ENCODE measurements around the gene PPFIA2.

PPFIA2 gene

GRCh38 chr12:81644503-81644902 is 114.6 kb downstream of the PPFIA2 start:
- H3K23ac ChIP-seq (ENCODE audit: low read depth, low read length, poor library complexity): no peak overlapping the region
- no peak overlapping the region for H3K9ac ChIP-seq (ENCODE audit: low read depth, low read length, poor library complexity)
- H2AFZ ChIP-seq (ENCODE audit: low read length): no peak overlapping the region
- H4K8ac ChIP-seq (ENCODE audit: low read depth, low read length): no peak overlapping the region
- no peaks in the 10 kb centered on the region for H3K79me1 ChIP-seq (ENCODE audit: low read depth, low read length)
- peak; percentile 9 for DNase-seq (ENCODE audit: low spot score)
- no peak overlapping the region for H3K27ac ChIP-seq (replicated peaks; ENCODE audit: low read length)
- H2BK5ac ChIP-seq (ENCODE audit: low read length): no peak overlapping the region
- H2BK12ac ChIP-seq (ENCODE audit: low read length): no peak overlapping the region
- no peak overlapping the region for H2AK5ac ChIP-seq (ENCODE audit: low read depth, low read length)
- no peak overlapping the region for H3K4me2 ChIP-seq (ENCODE audit: insufficient read depth, low read length, poor library complexity, severe bottlenecking)
- no peaks in the 10 kb centered on the region for H3K27me3 ChIP-seq (ENCODE audit: control insufficient read depth in 3 of 3, insufficient read depth in 3 of 3, low read depth in 1 of 3, low read length in 3 of 3)
- WGBS, 2 donors (ENCODE audit: extremely low coverage in 2 of 2, insufficient read length in 2 of 2, insufficient replicate concordance in 1 of 2): no CpG with 5 or more reads among the region's 1 CpG
- H3K18ac ChIP-seq (ENCODE audit: low read length): no peak overlapping the region
- no peak overlapping the region for H2BK120ac ChIP-seq (ENCODE audit: low read depth, low read length)
- H3K4ac ChIP-seq (ENCODE audit: low read length): no peak overlapping the region
- no peak overlapping the region for H3K14ac ChIP-seq (ENCODE audit: low read length)
- H3K36me3 ChIP-seq (replicated peaks in 1 of 2; ENCODE audit: control insufficient read depth in 2 of 2, insufficient read depth in 2 of 2, low read length in 2 of 2): no peaks in the 10 kb centered on the region
- no peaks in the 10 kb centered on the region for H3K9me3 ChIP-seq (replicated peaks in 1 of 2; ENCODE audit: control insufficient read depth in 2 of 2, insufficient read depth in 1 of 2, low read depth in 1 of 2, low read length in 2 of 2)
- H4K91ac ChIP-seq (ENCODE audit: low read depth, low read length, poor library complexity): no peak overlapping the region
- H3K4me3 ChIP-seq (ENCODE audit: low read length in 2 of 2): no peak overlapping the region
- no peak overlapping the region for H2BK15ac ChIP-seq (ENCODE audit: low read length)
- no peaks in the 10 kb centered on the region for H3K4me1 ChIP-seq (ENCODE audit: control insufficient read depth in 2 of 2, insufficient read depth in 1 of 2, low read depth in 1 of 2, low read length in 2 of 2)

- H3K36me3 ChIP-seq (replicated peaks in 1 of 2; ENCODE audit: control insufficient read depth in 2 of 2, insufficient read depth in 2 of 2, low read length in 2 of 2): no peaks in the 10 kb centered on the region
- no peaks in the 10 kb centered on the region for H3K4me1 ChIP-seq (ENCODE audit: control insufficient read depth in 2 of 2, insufficient read depth in 1 of 2, low read depth in 1 of 2, low read length in 2 of 2)
- 100% methylated on average over 1 of the region's 1 CpG; no CpG with 5 or more reads in 1 of the 2 donors for WGBS, 2 donors (ENCODE audit: extremely low coverage in 2 of 2, insufficient read length in 2 of 2, insufficient replicate concordance in 1 of 2)
- no peak overlapping the region for H3K23ac ChIP-seq (ENCODE audit: low read depth, low read length, poor library complexity)
- H3K9me3 ChIP-seq (replicated peaks in 1 of 2; ENCODE audit: control insufficient read depth in 2 of 2, insufficient read depth in 1 of 2, low read depth in 1 of 2, low read length in 2 of 2): no peaks in the 10 kb centered on the region
- H3K9ac ChIP-seq (ENCODE audit: low read depth, low read length, poor library complexity): no peak overlapping the region
- no peak overlapping the region for H3K4me3 ChIP-seq (ENCODE audit: low read length in 2 of 2)
- H4K8ac ChIP-seq (ENCODE audit: low read depth, low read length): no peak overlapping the region
- H2AK5ac ChIP-seq (ENCODE audit: low read depth, low read length): no peak overlapping the region
- H3K4me2 ChIP-seq (ENCODE audit: insufficient read depth, low read length, poor library complexity, severe bottlenecking): no peak overlapping the region
- H3K14ac ChIP-seq (ENCODE audit: low read length): no peak overlapping the region
- no peak overlapping the region for H4K91ac ChIP-seq (ENCODE audit: low read depth, low read length, poor library complexity)
- no peaks in the 10 kb centered on the region for H3K27me3 ChIP-seq (ENCODE audit: control insufficient read depth in 3 of 3, insufficient read depth in 3 of 3, low read depth in 1 of 3, low read length in 3 of 3)
- no peak overlapping the region for H2AFZ ChIP-seq (ENCODE audit: low read length)
- no peak overlapping the region for H3K4ac ChIP-seq (ENCODE audit: low read length)
- no peak overlapping the region for H2BK120ac ChIP-seq (ENCODE audit: low read depth, low read length)
- no peak overlapping the region for H3K27ac ChIP-seq (replicated peaks; ENCODE audit: low read length)
- H2BK15ac ChIP-seq (ENCODE audit: low read length): no peak overlapping the region
- H3K79me1 ChIP-seq (ENCODE audit: low read depth, low read length): no peaks in the 10 kb centered on the region
- no peak overlapping the region for H2BK12ac ChIP-seq (ENCODE audit: low read length)
- no peak for DNase-seq (ENCODE audit: low spot score)
- no peak overlapping the region for H2BK5ac ChIP-seq (ENCODE audit: low read length)
- no peak overlapping the region for H3K18ac ChIP-seq (ENCODE audit: low read length)
Observed at GRCh38 chr12:81639196-81639595, 120.0 kb downstream of the PPFIA2 start.

GRCh38 chr12:81633127-81633526 is 126.0 kb downstream of the PPFIA2 start:
- Histone ChIP-seq H3K79me1 (ENCODE audit: low read depth, low read length) (no peaks in the 10 kb centered on the region), H3K27me3 (ENCODE audit: control insufficient read depth in 3 of 3, insufficient read depth in 3 of 3, low read depth in 1 of 3, low read length in 3 of 3) (no peaks in the 10 kb centered on the region), H4K91ac (ENCODE audit: low read depth, low read length, poor library complexity) (no peak overlapping the region), H3K18ac (ENCODE audit: low read length) (no peak overlapping the region), H3K4me1 (ENCODE audit: control insufficient read depth in 2 of 2, insufficient read depth in 1 of 2, low read depth in 1 of 2, low read length in 2 of 2) (no peaks in the 10 kb centered on the region), H3K14ac (ENCODE audit: low read length) (no peak overlapping the region), H2BK120ac (ENCODE audit: low read depth, low read length) (no peak overlapping the region), H2AFZ (ENCODE audit: low read length) (no peak overlapping the region), H3K27ac (replicated peaks; ENCODE audit: low read length) (no peak overlapping the region), H3K4ac (ENCODE audit: low read length) (no peak overlapping the region), H3K9me3 (replicated peaks in 1 of 2; ENCODE audit: control insufficient read depth in 2 of 2, insufficient read depth in 1 of 2, low read depth in 1 of 2, low read length in 2 of 2) (no peaks in the 10 kb centered on the region), H3K36me3 (replicated peaks in 1 of 2; ENCODE audit: control insufficient read depth in 2 of 2, insufficient read depth in 2 of 2, low read length in 2 of 2) (no peaks in the 10 kb centered on the region), H3K4me3 (ENCODE audit: low read length in 2 of 2) (no peak overlapping the region), H3K23ac (ENCODE audit: low read depth, low read length, poor library complexity) (no peak overlapping the region), H2BK15ac (ENCODE audit: low read length) (no peak overlapping the region), H2BK12ac (ENCODE audit: low read length) (no peak overlapping the region), H3K4me2 (ENCODE audit: insufficient read depth, low read length, poor library complexity, severe bottlenecking) (no peak overlapping the region), H4K8ac (ENCODE audit: low read depth, low read length) (no peak overlapping the region), H2AK5ac (ENCODE audit: low read depth, low read length) (no peak overlapping the region), H3K9ac (ENCODE audit: low read depth, low read length, poor library complexity) (no peak overlapping the region), H2BK5ac (ENCODE audit: low read length) (no peak overlapping the region)
- no peak for DNase-seq (ENCODE audit: low spot score)

GRCh38 chr12:81627336-81628189 is 131.6 kb downstream of the PPFIA2 start:
- Histone ChIP-seq H3K4me2 (ENCODE audit: insufficient read depth, low read length, poor library complexity, severe bottlenecking) (no peak overlapping the region), H2BK5ac (ENCODE audit: low read length) (no peak overlapping the region), H2BK120ac (ENCODE audit: low read depth, low read length) (no peak overlapping the region), H3K36me3 (replicated peaks in 1 of 2; ENCODE audit: control insufficient read depth in 2 of 2, insufficient read depth in 2 of 2, low read length in 2 of 2) (no peaks in the 10 kb centered on the region), H3K4me1 (ENCODE audit: control insufficient read depth in 2 of 2, insufficient read depth in 1 of 2, low read depth in 1 of 2, low read length in 2 of 2) (no peaks in the 10 kb centered on the region), H2AK5ac (ENCODE audit: low read depth, low read length) (no peak overlapping the region), H2BK15ac (ENCODE audit: low read length) (no peak overlapping the region), H2AFZ (ENCODE audit: low read length) (no peak overlapping the region), H4K91ac (ENCODE audit: low read depth, low read length, poor library complexity) (no peak overlapping the region), H3K23ac (ENCODE audit: low read depth, low read length, poor library complexity) (no peak overlapping the region), H3K18ac (ENCODE audit: low read length) (no peak overlapping the region), H3K79me1 (ENCODE audit: low read depth, low read length) (no peaks in the 10 kb centered on the region), H3K14ac (ENCODE audit: low read length) (no peak overlapping the region), H3K9me3 (replicated peaks in 1 of 2; ENCODE audit: control insufficient read depth in 2 of 2, insufficient read depth in 1 of 2, low read depth in 1 of 2, low read length in 2 of 2) (no peaks in the 10 kb centered on the region), H3K9ac (ENCODE audit: low read depth, low read length, poor library complexity) (no peak overlapping the region), H3K27ac (replicated peaks; ENCODE audit: low read length) (no peak overlapping the region), H2BK12ac (ENCODE audit: low read length) (no peak overlapping the region), H3K27me3 (ENCODE audit: control insufficient read depth in 3 of 3, insufficient read depth in 3 of 3, low read depth in 1 of 3, low read length in 3 of 3) (no peaks in the 10 kb centered on the region), H3K4me3 (ENCODE audit: low read length in 2 of 2) (no peak overlapping the region), H3K4ac (ENCODE audit: low read length) (no peak overlapping the region), H4K8ac (ENCODE audit: low read depth, low read length) (no peak overlapping the region)
- peak; percentile 20 for DNase-seq (ENCODE audit: low spot score)
- WGBS, 2 donors (ENCODE audit: extremely low coverage in 2 of 2, insufficient read length in 2 of 2, insufficient replicate concordance in 1 of 2): no CpG with 5 or more reads among the region's 4 CpGs

Data from neuronal stem cell (in vitro differentiated cells).